GM23338 (cell line): ENCODE results near the gene TNS3. TPM values are rescaled to one million over a fixed set of nuclear protein-coding genes. Genes with fewer than 3 reads are reported as not detected.
A peak's percentile ranks its signal among the peaks of the same experiment; 100 is the strongest.

Experiments used
- ATAC-seq: fragments of 200-7000 bp; cut with Tn5 transposase; 3 replicates; pipeline ENCODE4 v1.9.1; 2020
- DNase-seq: peaks from one replicate; pipeline ENCODE4 v3.0.0-alpha.2; 2015; ENCODE audit warnings: low spot score
- H2AFZ ChIP-seq: fragments of 200-600 bp; sonication (generic); 2 replicates; pipeline ENCODE4 v1.8.0; 2016; ENCODE audit warnings: antibody characterized with exemption, mild to moderate bottlenecking, moderate library complexity
- H3F3A ChIP-seq: fragments of 200-600 bp; sonication (generic); replicated peaks from 2 replicates; pipeline ENCODE4 v1.8.0; 2017; ENCODE audit warnings: antibody characterized with exemption, mixed run types, low read depth
- H3K27ac ChIP-seq: fragments of 200-600 bp; sonication (generic); 2 replicates; pipeline ENCODE4 v1.6.1; 2016; ENCODE audit warnings: low read depth
- H3K27me3 ChIP-seq: fragments of 200-600 bp; sonication (generic); 2 replicates; pipeline ENCODE4 v1.8.0; 2016; ENCODE audit warnings: mild to moderate bottlenecking, mixed run types, moderate library complexity; ENCODE audit not compliant: insufficient read depth
- H3K36me3 ChIP-seq: fragments of 200-600 bp; sonication (generic); 2 replicates; pipeline ENCODE4 v1.8.0; 2016; ENCODE audit warnings: mild to moderate bottlenecking; ENCODE audit not compliant: insufficient read depth
- H3K4me1 ChIP-seq: fragments of 200-600 bp; sonication (generic); 2 replicates; pipeline ENCODE4 v1.8.0; 2016; ENCODE audit warnings: mild to moderate bottlenecking, moderate library complexity; ENCODE audit not compliant: insufficient read depth
- H3K4me2 ChIP-seq: fragments of 200-600 bp; sonication (generic); 2 replicates; pipeline ENCODE4 v1.7.1; 2017; ENCODE audit warnings: mixed run types
- H3K4me3 ChIP-seq: fragments of 200-600 bp; sonication (generic); 2 replicates; pipeline ENCODE4 v1.6.1; 2016; ENCODE audit warnings: mixed run types
- H3K79me2 ChIP-seq: fragments of 200-600 bp; sonication (generic); replicated peaks from 2 replicates; pipeline ENCODE4 v1.8.0; 2017; ENCODE audit warnings: mild to moderate bottlenecking; ENCODE audit not compliant: insufficient read depth
- H3K9me2 ChIP-seq: fragments of 200-600 bp; sonication (generic); 2 replicates; pipeline ENCODE4 v1.8.0; 2017; ENCODE audit not compliant: insufficient read depth
- H4K20me1 ChIP-seq: fragments of 200-600 bp; sonication (generic); replicated peaks from 2 replicates; pipeline ENCODE4 v1.8.0; 2017; ENCODE audit warnings: mild to moderate bottlenecking; ENCODE audit not compliant: insufficient read depth
- H3K27ac Mint-ChIP-seq: 2 replicates; pipeline ENCODE4 v1.8.0; 2020; ENCODE audit warnings: inconsistent platforms, mild to moderate bottlenecking, moderate library complexity, mixed read lengths
- H3K27me3 Mint-ChIP-seq: 3 replicates; pipeline ENCODE4 v1.8.0; 2022; ENCODE audit warnings: low read depth, mild to moderate bottlenecking, moderate library complexity, mixed read lengths, inconsistent platforms; ENCODE audit not compliant: insufficient read depth, poor library complexity
- H3K36me3 Mint-ChIP-seq: 3 replicates; pipeline ENCODE4 v1.8.0; 2021; ENCODE audit warnings: low read depth, mild to moderate bottlenecking, inconsistent platforms, moderate library complexity, mixed read lengths
- H3K4me1 Mint-ChIP-seq: 3 replicates; pipeline ENCODE4 v1.8.0; 2020; ENCODE audit warnings: mild to moderate bottlenecking, inconsistent platforms, mixed read lengths
- H3K4me3 Mint-ChIP-seq: 3 replicates; pipeline ENCODE4 v1.8.0; 2021; ENCODE audit warnings: moderate library complexity, mild to moderate bottlenecking, inconsistent platforms, mixed read lengths
- H3K9me3 Mint-ChIP-seq: 3 replicates; pipeline ENCODE4 v1.8.0; 2020; ENCODE audit warnings: moderate library complexity, mild to moderate bottlenecking, inconsistent platforms, mixed read lengths
- EZH2 ChIP-seq: fragments of 200-600 bp; sonication (generic); IDR thresholded peaks from one replicate; pipeline ENCODE4 v1.8.0; 2017; ENCODE audit warnings: antibody characterized with exemption, mild to moderate bottlenecking, low read depth; ENCODE audit not compliant: unreplicated experiment
- POLR2AphosphoS5 ChIP-seq: IDR thresholded peaks from 2 replicates; pipeline ENCODE4 v1.6.1; 2016; ENCODE audit warnings: antibody characterized with exemption, low read depth
- ZNF462 ChIP-seq: fragments of 250-450 bp; sonication (Bioruptor Pico); IDR thresholded peaks from 2 replicates; pipeline ENCODE4 v1.5.0; 2020; ENCODE audit warnings: mild to moderate bottlenecking, moderate library complexity
- polyA plus RNA-seq: library from polyadenylated mRNA; unstranded; fragments of >200 nt; fragmentation: Nextera tagmentation; extraction: Ambion mirVana; gene quantifications from 2 replicates; pipeline ENCODE4 v1.2.1, GENCODE V29; 2016
- total RNA-seq: library from RNA; depleted of rRNA; stranded (reverse); fragments of >200 nt; shearing (Covaris generic); gene quantifications from 2 replicates; pipeline ENCODE4 v1.2.3, GENCODE V29; 2014
- TF ChIP-seq, protein P1 (sequence below), 2 experiments: fragments of 200-600 bp in 1 of 2; sonication (generic) in 1 of 2; conservative IDR thresholded peaks; 2 replicates each; pipeline versions ENCODE4 v1.5.1 to v1.6.1; 2016 to 2017; ENCODE audit warnings: antibody characterized with exemption in 2 of 2, low read depth in 2 of 2, mild to moderate bottlenecking in 2 of 2, moderate library complexity in 1 of 2

Gene TNS3
- total and polyA plus RNA-seq, 2 experiments from 2014 or later: 6.2 to 28.7 TPM

- DNase-seq (no peak), ATAC-seq (no peak)
- Histone ChIP-seq H3F3A (0 out of 2 replicates have a peak, but pooled peaks cover 7% of the 10 kb centered on the region), H3K79me2 (peaks cover 6% of the 10 kb centered on the region; the same call in 1 of the 2 replicates), H3K36me3 (no peaks in the 10 kb centered on the region), H4K20me1 (no peaks in the 10 kb centered on the region), H2AFZ (no peak overlapping the region), H3K27me3 (no peaks in the 10 kb centered on the region), H3K4me1 (peaks cover 29% of the 10 kb centered on the region), H3K27ac (0 out of 2 replicates have a peak overlapping the region, but pooled peaks have one; percentile 34), H3K4me3 (no peak overlapping the region), H3K9me2 (no peaks in the 10 kb centered on the region; the same call in 1 of the 2 replicates), H3K4me2 (peak overlapping the region; percentile 76)
- peaks cover 4% of the 10 kb centered on the region for H3K27me3 Mint-ChIP-seq
- 0 out of 3 replicates have a peak, but pooled peaks cover under 1% of the 10 kb centered on the region for H3K36me3 Mint-ChIP-seq
- H3K9me3 Mint-ChIP-seq: no peaks in the 10 kb centered on the region
- no peak overlapping the region for H3K27ac Mint-ChIP-seq
- H3K4me1 Mint-ChIP-seq: peaks cover 56% of the 10 kb centered on the region
- TF ChIP-seq POLR2AphosphoS5 (no peak), EZH2 (no peak), ZNF462 (CRISPR knock-in tag) (no peak)
- TF ChIP-seq, protein P1, sequence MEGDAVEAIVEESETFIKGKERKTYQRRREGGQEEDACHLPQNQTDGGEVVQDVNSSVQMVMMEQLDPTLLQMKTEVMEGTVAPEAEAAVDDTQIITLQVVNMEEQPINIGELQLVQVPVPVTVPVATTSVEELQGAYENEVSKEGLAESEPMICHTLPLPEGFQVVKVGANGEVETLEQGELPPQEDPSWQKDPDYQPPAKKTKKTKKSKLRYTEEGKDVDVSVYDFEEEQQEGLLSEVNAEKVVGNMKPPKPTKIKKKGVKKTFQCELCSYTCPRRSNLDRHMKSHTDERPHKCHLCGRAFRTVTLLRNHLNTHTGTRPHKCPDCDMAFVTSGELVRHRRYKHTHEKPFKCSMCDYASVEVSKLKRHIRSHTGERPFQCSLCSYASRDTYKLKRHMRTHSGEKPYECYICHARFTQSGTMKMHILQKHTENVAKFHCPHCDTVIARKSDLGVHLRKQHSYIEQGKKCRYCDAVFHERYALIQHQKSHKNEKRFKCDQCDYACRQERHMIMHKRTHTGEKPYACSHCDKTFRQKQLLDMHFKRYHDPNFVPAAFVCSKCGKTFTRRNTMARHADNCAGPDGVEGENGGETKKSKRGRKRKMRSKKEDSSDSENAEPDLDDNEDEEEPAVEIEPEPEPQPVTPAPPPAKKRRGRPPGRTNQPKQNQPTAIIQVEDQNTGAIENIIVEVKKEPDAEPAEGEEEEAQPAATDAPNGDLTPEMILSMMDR (conservative IDR thresholded peaks at IDR 0.05; ENCODE audit: low read depth in 2 of 2): no peak
- H3K4me3 Mint-ChIP-seq: no peak overlapping the region
Observed at GRCh38 chr7:47326808-47327207, 255.1 kb downstream of the TNS3 start.
